ENCODE results near the gene FAP. TPM values are rescaled to one million over a fixed set of nuclear protein-coding genes. Genes with fewer than 3 reads are reported as not detected.

The FAP gene
- total and polyA plus RNA-seq, 2 of the 4 experiments (the other 2 are of a cell fraction) = 71.0 to 95.0 TPM

GRCh38 chr2:162232671-162233070 lies 10.6 kb downstream of the FAP start:
- Histone ChIP-seq H3K4ac (ENCODE audit: low read depth, low read length) (peak overlapping the region; percentile 73), H3K9me1 (ENCODE audit: insufficient read depth, low read length) (peaks cover 3% of the 10 kb centered on the region), H3K4me2 (ENCODE audit: low read depth, low read length) (peak overlapping the region; percentile 80), H4K20me1 (ENCODE audit: insufficient read depth, low read length) (no peaks in the 10 kb centered on the region), H2BK120ac (ENCODE audit: low read depth, low read length) (peak overlapping the region; percentile 58), H3K18ac (ENCODE audit: low read depth, low read length) (peak overlapping the region; percentile 98), H3K14ac (replicated peaks; ENCODE audit: low read depth, low read length) (peak overlapping the region; percentile 46), H3K79me1 (ENCODE audit: low read depth in 1 of 2, low read length in 2 of 2) (peaks cover 2 to 43% of the 10 kb centered on the region in 2 experiments; a peak in 3 of 4 replicates), H3K27me3 (ENCODE audit: control insufficient read depth, insufficient read depth, low read length) (no peaks in the 10 kb centered on the region), H3K4me1 (ENCODE audit: control insufficient read depth, insufficient read depth, low read length) (peaks cover 11% of the 10 kb centered on the region), H3K23ac (ENCODE audit: low read depth, low read length) (peak overlapping the region; percentile 26), H2BK20ac (ENCODE audit: low read depth, low read length) (peak overlapping the region; percentile 69; the same call in 1 of the 2 replicates), H3K36me3 (ENCODE audit: control insufficient read depth, insufficient read depth, low read length) (peaks cover 15% of the 10 kb centered on the region), H4K91ac (ENCODE audit: insufficient read depth, low read depth, low read length) (peak overlapping the region; percentile 30; the same call in 1 of the 2 replicates), H2AFZ (replicated peaks; ENCODE audit: low read length, poor library complexity) (no peak overlapping the region), H2BK5ac (ENCODE audit: low read depth, low read length, poor library complexity, severe bottlenecking) (peak overlapping the region; percentile 85), H2BK15ac (ENCODE audit: low read depth, low read length) (peak overlapping the region; percentile 43; the same call in 1 of the 3 replicates), H3K56ac (ENCODE audit: extremely low read depth, insufficient read depth, low read length) (peak overlapping the region; percentile 42; the same call in 1 of the 2 replicates), H4K8ac (ENCODE audit: low read depth in 2 of 2, low read length in 2 of 2) (peak overlapping the region; percentile 35 to 58; a peak in 3 of 4 replicates), H2AK9ac (replicated peaks; ENCODE audit: low read depth, low read length, poor library complexity) (no peak overlapping the region), H3K9me3 (ENCODE audit: control insufficient read depth, insufficient read depth, low read length) (peaks cover 4% of the 10 kb centered on the region; the same call in 1 of the 2 replicates), H4K5ac (ENCODE audit: low read depth, low read length) (peak overlapping the region; percentile 95), H3K9ac (ENCODE audit: low read depth, low read length) (0 out of 2 replicates have a peak overlapping the region, but pooled peaks have one; percentile 42), H3K27ac (ENCODE audit: insufficient read depth, low read length) (peak overlapping the region; percentile 93), H2AK5ac (ENCODE audit: low read depth, low read length) (peak overlapping the region; percentile 10; the same call in 1 of the 2 replicates), H3K4me3 (ENCODE audit: insufficient read depth, low read depth, low read length) (no peak overlapping the region)
- ChIA-PET CTCF (interaction anchor here (1.0 to 1.3 kb wide), 3 partner anchors 9 to 65 kb away, joined by 4 read pairs; no protein-coding TSS in a partner anchor), POLR2A (ENCODE audit: unreplicated experiment) (interaction anchor here (0.6 to 0.9 kb wide), 2 partner anchors 10 to 13 kb away, joined by 3 to 5 read pairs; no protein-coding TSS in a partner anchor)
- WGBS, 2 experiments (ENCODE audit: extremely low coverage in 2 of 2, insufficient read length in 1 of 2) = 17% methylated on average over 1 of the region's 2 CpGs; no CpG with 5 or more reads in 1 of the 2 experiments
- intact Hi-C loops (cut with micrococcal nuclease) = no loop called here
- in situ Hi-C loops (cut with MboI; ENCODE audit: low sequenced_read_pairs) = no loop called here
- TF ChIP-seq FOS (IDR thresholded peaks at IDR 0.05; ENCODE audit: low read depth, low read length) (no peak), CEBPB (IDR thresholded peaks at IDR 0.05; ENCODE audit: low read depth, low read length) (no peak), POLR2A (IDR thresholded peaks at IDR 0.05; ENCODE audit: low read depth, low read length) (no peak), BHLHE40 (IDR thresholded peaks at IDR 0.05; ENCODE audit: low read depth, low read length) (no peak), ELK1 (IDR thresholded peaks at IDR 0.05; ENCODE audit: borderline replicate concordance, low read depth, low read length) (no peak), RCOR1 (IDR thresholded peaks at IDR 0.05; ENCODE audit: insufficient replicate concordance, low read length) (no peak), RFX5 (IDR thresholded peaks at IDR 0.05; ENCODE audit: low read depth, low read length) (no peak), CHD1 (IDR thresholded peaks at IDR 0.05; ENCODE audit: low read depth, low read length) (no peak), RAD21 (IDR thresholded peaks at IDR 0.05; ENCODE audit: low read length) (no peak), MAZ (IDR thresholded peaks at IDR 0.05; ENCODE audit: borderline replicate concordance, low read depth, low read length) (no peak), CTCF (conservative IDR thresholded peaks at IDR 0.05; ENCODE audit: low read depth, low read length) (no peak), MAFK (IDR thresholded peaks at IDR 0.05; ENCODE audit: low read depth, low read length) (no peak), NFE2L2 (IDR thresholded peaks at IDR 0.05; ENCODE audit: low read depth, low read length) (no peak), MXI1 (IDR thresholded peaks at IDR 0.05; ENCODE audit: borderline replicate concordance, low read depth, low read length) (no peak)
- dilution Hi-C loops (cut with HindIII; ENCODE audit: low sequenced_read_pairs, unreplicated experiment) = no loop called here
- peak; percentile 38; the same call in 1 of the 2 replicates for ATAC-seq (ENCODE audit: low read depth)
- DNase-seq = no peak
- no TSS peak for BruUV-seq (replicated peaks)

All from IMR-90 (cell line).